ENCODE results near the gene ZNFX1.

DNA sequence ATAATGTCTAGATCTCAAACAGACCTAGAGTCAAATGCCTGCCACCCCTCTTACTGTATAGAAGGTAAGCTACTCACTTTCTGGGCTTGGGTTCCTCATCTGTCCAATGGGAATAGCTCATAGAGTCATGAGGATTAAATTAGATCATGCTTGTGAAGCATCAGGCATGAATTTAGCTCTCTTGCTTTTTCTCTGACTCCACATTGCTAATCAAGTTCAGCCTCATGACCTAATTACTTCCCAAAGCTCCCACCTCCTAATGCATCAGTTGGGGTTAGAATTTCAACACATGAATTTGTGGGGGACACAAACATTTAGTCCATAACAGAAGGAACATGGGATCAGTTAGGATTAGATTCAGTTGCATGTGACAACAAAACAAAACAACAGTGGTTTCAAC lies 63.3 kb downstream of the ZNFX1 start:
- TF ChIP-seq, protein P1, sequence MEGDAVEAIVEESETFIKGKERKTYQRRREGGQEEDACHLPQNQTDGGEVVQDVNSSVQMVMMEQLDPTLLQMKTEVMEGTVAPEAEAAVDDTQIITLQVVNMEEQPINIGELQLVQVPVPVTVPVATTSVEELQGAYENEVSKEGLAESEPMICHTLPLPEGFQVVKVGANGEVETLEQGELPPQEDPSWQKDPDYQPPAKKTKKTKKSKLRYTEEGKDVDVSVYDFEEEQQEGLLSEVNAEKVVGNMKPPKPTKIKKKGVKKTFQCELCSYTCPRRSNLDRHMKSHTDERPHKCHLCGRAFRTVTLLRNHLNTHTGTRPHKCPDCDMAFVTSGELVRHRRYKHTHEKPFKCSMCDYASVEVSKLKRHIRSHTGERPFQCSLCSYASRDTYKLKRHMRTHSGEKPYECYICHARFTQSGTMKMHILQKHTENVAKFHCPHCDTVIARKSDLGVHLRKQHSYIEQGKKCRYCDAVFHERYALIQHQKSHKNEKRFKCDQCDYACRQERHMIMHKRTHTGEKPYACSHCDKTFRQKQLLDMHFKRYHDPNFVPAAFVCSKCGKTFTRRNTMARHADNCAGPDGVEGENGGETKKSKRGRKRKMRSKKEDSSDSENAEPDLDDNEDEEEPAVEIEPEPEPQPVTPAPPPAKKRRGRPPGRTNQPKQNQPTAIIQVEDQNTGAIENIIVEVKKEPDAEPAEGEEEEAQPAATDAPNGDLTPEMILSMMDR (IDR thresholded peaks at IDR 0.05) = no peak
- TF ChIP-seq, protein P2, sequence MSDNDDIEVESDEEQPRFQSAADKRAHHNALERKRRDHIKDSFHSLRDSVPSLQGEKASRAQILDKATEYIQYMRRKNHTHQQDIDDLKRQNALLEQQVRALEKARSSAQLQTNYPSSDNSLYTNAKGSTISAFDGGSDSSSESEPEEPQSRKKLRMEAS (CRISPR knock-in tag; IDR thresholded peaks at IDR 0.05) = no peak
- no peak for TF ChIP-seq TEAD1 (CRISPR knock-in tag; IDR thresholded peaks at IDR 0.05)
- no peak for TF ChIP-seq MYBL2 (CRISPR knock-in tag; IDR thresholded peaks at IDR 0.05)
- no peak for TF ChIP-seq MXD4 (CRISPR knock-in tag; IDR thresholded peaks at IDR 0.05; ENCODE audit: borderline replicate concordance)
- TF ChIP-seq, protein P3, sequence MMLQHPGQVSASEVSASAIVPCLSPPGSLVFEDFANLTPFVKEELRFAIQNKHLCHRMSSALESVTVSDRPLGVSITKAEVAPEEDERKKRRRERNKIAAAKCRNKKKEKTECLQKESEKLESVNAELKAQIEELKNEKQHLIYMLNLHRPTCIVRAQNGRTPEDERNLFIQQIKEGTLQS (CRISPR knock-in tag; conservative IDR thresholded peaks at IDR 0.05) = no peak
- TF ChIP-seq, protein P4, sequence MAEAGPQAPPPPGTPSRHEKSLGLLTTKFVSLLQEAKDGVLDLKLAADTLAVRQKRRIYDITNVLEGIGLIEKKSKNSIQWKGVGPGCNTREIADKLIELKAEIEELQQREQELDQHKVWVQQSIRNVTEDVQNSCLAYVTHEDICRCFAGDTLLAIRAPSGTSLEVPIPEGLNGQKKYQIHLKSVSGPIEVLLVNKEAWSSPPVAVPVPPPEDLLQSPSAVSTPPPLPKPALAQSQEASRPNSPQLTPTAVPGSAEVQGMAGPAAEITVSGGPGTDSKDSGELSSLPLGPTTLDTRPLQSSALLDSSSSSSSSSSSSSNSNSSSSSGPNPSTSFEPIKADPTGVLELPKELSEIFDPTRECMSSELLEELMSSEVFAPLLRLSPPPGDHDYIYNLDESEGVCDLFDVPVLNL (CRISPR knock-in tag; IDR thresholded peaks at IDR 0.05; ENCODE audit: borderline replicate concordance, low read depth) = no peak
- TF ChIP-seq JUN (CRISPR knock-in tag; IDR thresholded peaks at IDR 0.05) = no peak
- no peak for TF ChIP-seq NR2C2 (CRISPR knock-in tag; IDR thresholded peaks at IDR 0.05)

All from WTC11 (cell line).